Middle frontal gyrus (tissue), 1 donor: Measurements from ENCODE around the gene KIF26B.

Source experiments
- DNase-seq: peaks from one replicate; pipeline ENCODE4 v3.0.0-alpha.2; 2015; ENCODE audit warnings: low spot score; ENCODE audit errors: extremely low spot score

Gene KIF26B

GRCh38 chr1:245207056-245207638 is 52.4 kb downstream of the KIF26B start:
- DNase-seq, result no peak

- DNase-seq, result no peak
Observed at GRCh38 chr1:245207801-245208200, 53.0 kb downstream of the KIF26B start.

GRCh38 chr1:245209658-245210435 is 55.1 kb downstream of the KIF26B start:
- DNase-seq, result no peak

- DNase-seq, result no peak
Observed at GRCh38 chr1:245211035-245211749, 56.4 kb downstream of the KIF26B start.

- no peak for DNase-seq
Observed at GRCh38 chr1:245211761-245212160, 57.0 kb downstream of the KIF26B start.

- DNase-seq, result no peak
Observed at GRCh38 chr1:245212221-245212710, 57.5 kb downstream of the KIF26B start.

- DNase-seq, result no peak
Observed at GRCh38 chr1:245213066-245213831, 58.5 kb downstream of the KIF26B start.

GRCh38 chr1:245215071-245215470 is 60.3 kb downstream of the KIF26B start:
- no peak for DNase-seq

GRCh38 chr1:245216366-245217115 is 61.8 kb downstream of the KIF26B start:
- no peak for DNase-seq

- no peak for DNase-seq
Observed at GRCh38 chr1:245217853-245218608, 63.2 kb downstream of the KIF26B start.

GRCh38 chr1:245220381-245220985 is 65.7 kb downstream of the KIF26B start:
- DNase-seq, result no peak

GRCh38 chr1:245221805-245222204 is 67.0 kb downstream of the KIF26B start:
- no peak for DNase-seq

GRCh38 chr1:245222931-245223595 is 68.3 kb downstream of the KIF26B start:
- DNase-seq, result no peak

- DNase-seq, result no peak
Observed at GRCh38 chr1:245225322-245226202, 70.8 kb downstream of the KIF26B start.

- DNase-seq, result no peak
Observed at GRCh38 chr1:245226203-245226499, 71.4 kb downstream of the KIF26B start.

- DNase-seq, result no peak
Observed at GRCh38 chr1:245229051-245229450, 74.3 kb downstream of the KIF26B start.

GRCh38 chr1:245232931-245233330 is 78.1 kb downstream of the KIF26B start:
- no peak for DNase-seq
